ENCODE data around the gene PCDHGB4.

DNA sequence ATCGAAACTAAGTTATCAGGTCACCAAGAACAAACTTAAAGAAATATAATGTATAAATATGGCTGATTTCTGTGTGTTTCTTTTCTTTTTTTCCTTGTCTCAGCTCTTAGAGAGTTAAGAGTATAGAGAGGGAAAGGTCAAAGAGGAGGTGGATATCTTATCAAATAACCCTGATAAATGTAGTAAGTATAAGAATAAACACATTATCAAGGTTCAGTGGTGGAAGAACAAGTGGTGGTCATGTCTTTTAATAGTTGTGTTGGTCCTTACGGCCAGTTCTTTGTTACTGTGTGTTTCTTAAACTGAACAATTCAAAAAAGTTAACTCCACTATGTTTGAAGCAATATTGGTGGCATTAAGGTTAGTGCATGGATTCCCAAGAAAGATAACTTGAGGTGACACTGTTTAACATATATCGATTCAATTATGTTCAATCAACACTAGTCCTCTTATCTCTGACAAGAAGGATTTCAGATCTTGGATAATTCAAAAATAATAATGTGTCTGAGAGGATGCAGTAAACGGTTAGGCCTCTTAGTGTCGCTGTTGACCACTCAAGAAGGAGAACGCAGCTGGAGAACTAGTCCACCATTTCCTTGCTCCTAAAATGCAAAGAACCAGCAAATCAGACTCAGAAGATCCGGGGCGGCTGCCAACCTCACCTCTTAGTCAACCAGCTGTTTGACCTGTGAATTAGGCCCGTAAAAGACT is 44.1 kb upstream of the PCDHGB4 start, which contains the start of gene PCDHGA3:
- TF ChIP-seq CTCF (IDR thresholded peaks at IDR 0.05; ENCODE audit: low read depth, low read length, poor library complexity, severe bottlenecking), result peak; percentile 65
- no peak for TF ChIP-seq EZH2phosphoT487 (IDR thresholded peaks at IDR 0.05; ENCODE audit: borderline replicate concordance, low read length)

Data from DOHH2 (cell line).